Suppressor macrophage treated with lipopolysaccharide for 1 hour (primary cell): ENCODE data around the gene CDK16.

Source experiments
- DNase-seq, 3 donors: peaks; one replicate each; pipeline ENCODE4 v3.0.0-alpha.2; 2020 to 2022

Gene CDK16

DNA sequence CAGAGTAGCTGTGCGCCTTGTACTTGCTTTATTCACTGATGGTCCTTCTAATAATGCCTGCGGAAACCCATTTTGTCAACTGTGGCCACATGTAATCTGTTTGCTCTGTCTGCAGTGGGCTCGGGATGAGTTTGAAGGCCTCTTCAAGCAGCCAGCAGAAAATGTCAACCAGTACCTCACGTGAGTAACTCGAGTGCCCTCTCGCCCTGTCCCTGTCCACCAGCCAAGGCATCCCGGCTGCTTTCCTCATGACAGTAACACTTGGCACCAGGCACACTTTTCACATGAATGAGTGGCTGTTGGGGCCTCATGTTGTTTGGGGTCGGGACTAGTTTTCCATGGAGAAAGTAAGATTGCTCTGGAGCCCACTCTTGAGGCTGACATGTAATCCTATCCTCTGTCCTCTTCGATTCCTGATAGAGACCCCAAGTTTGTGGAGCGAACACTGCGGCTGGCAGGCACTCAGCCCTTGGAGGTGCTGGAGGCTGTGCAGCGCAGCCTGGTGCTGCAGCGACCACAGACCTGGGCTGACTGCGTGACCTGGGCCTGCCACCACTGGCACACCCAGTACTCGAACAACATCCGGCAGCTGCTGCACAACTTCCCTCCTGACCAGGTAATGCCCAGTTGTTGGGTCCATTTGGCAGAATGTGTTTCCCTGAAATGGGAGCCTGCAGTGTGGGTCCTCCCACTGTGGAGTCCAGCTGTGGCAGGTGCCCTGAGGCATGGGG is 8.8 kb upstream of the CDK16 start:
- no peak for DNase-seq

DNA sequence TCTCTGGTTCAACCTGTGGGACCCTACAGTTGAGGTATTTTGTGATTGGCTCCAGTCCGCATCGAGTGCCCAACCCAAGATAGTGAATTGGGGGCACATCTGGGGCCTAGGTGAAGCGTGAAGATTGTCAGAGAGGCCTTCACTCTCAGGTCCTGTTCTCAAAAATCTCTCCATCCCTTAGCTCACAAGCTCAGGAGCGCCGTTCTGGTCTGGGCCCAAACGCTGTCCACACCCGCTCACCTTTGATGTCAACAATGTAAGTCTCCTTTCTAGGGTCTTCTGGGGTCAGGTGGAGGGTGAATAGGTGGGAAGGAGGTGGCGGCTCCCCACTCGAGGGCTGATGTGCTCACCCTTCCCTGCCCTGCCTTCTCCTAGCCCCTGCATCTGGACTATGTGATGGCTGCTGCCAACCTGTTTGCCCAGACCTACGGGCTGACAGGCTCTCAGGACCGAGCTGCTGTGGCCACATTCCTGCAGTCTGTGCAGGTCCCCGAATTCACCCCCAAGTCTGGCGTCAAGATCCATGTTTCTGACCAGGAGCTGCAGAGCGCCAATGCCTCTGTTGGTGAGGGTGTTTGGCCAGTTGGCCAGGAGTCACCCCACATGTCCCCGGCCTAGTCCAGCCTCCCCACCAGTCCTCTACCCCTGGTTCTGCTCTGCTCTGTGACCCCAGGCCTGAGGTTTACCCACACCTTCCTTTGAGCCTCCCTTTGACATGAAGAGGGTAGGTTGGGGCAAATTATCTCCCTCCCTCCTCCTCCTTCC is 7.6 kb upstream of the CDK16 start:
- DNase-seq: no peak

DNA sequence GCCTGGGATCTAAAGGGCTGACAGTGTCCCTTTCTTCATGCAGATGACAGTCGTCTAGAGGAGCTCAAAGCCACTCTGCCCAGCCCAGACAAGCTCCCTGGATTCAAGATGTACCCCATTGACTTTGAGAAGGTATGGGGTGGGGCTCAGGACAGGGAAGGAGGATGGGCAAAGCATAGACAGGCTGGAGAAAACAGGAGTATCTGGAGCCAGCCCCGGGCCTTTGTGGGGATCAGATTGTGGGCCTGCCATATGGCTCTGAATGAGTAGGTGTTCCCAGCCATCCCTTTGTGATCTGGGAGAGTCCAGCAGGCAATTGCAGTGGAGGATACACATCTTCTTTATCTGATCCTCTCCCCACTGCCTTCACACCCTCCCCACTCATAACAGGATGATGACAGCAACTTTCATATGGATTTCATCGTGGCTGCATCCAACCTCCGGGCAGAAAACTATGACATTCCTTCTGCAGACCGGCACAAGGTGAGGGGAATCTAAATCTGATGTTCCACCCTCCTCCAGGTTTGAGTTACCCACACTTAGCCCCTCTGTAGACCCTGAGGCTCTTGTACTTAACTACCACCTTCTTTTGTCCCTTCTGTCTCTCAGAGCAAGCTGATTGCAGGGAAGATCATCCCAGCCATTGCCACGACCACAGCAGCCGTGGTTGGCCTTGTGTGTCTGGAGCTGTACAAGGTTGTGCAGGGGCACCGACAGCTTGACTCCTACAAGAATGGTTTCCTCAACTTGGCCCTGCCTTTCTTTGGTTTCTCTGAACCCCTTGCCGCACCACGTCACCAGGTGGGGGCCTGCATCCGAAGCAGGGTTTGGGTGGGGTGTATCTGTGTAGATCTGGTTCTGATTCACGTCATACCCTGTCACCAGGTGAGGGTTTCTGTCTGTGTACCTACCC is 5.8 kb upstream of the CDK16 start:
- no peak for DNase-seq

DNA sequence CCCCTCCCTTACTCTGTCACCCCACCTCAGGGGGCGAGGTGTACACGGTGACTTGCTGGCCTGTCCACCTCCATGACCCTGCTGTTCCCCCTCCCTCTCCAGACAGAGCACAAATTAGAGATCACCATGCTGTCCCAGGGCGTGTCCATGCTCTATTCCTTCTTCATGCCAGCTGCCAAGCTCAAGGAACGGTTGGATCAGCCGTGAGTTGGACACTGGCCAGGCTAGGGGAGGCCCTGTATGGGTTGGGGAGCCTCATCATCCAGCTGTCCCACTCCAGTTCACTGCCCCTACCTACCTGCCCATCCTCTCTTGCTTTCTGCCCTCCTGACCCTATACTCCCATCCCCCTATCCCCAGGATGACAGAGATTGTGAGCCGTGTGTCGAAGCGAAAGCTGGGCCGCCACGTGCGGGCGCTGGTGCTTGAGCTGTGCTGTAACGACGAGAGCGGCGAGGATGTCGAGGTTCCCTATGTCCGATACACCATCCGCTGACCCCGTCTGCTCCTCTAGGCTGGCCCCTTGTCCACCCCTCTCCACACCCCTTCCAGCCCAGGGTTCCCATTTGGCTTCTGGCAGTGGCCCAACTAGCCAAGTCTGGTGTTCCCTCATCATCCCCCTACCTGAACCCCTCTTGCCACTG is 3.9 kb upstream of the CDK16 start:
- DNase-seq: no peak

DNA sequence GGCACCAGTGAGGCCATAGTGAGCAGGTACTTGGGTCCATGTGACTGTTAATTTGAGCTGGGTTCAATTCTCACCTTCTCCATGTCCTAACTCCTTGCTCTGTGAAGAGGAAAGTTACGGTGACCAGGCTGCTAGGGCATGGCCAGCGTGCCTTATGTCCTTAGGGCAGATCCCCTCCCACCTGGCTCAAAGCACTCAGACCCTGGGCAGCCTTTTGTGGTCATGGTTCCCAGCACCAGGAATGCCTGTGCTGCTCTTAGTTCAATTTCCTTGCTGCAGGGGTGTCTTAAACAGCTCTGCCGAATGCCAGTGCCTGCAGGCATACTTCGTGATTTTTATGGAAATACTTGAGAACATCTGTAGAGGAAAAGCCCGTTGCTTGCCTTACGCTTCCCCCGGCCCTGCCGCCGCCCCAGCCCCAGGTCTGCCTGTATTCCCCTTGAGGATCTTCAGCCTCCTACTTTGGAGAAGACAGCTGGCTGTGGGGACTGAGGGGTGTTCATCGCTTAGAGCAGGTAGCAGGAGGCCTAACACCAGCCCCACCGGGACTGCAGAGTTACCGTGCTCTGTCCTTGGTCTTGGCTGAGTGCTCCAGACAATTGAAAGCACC is 3.1 kb upstream of the CDK16 start:
- no peak for DNase-seq

DNA sequence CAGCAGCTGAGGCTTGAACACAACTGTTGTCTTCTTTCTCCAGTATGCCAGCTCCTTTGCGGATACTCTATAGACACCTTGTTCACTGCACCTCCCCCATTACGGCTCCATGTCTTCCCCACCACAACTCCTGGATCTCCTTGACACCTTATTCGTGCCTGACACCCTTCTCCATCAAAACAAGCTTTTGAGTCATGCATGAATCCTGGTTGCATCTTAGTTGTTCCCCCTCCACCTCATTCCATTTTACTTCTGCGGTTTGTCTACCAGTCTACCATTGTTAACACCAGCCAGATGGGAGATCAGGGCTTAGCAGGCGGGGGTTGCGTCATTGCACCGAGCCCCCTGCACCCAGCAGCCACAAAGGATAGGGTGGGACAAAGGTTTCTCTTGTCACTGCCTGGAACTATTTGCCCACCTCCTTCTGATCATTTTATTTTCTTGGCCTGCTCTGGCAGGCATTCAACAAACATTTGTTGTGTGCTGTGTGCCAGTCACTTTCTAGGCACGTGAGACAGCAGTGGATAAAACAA is 2.0 kb upstream of the CDK16 start:
- DNase-seq: no peak

- DNase-seq: peak; percentile 66 to 76 (median 67)
Measured at GRCh38 chrX:47217121-47217851, 1.2 kb upstream of the CDK16 start.

- peak; percentile 95 to 97 (median 96) for DNase-seq
Measured at GRCh38 chrX:47217852-47218279, 615 bp upstream of the CDK16 start.

DNA sequence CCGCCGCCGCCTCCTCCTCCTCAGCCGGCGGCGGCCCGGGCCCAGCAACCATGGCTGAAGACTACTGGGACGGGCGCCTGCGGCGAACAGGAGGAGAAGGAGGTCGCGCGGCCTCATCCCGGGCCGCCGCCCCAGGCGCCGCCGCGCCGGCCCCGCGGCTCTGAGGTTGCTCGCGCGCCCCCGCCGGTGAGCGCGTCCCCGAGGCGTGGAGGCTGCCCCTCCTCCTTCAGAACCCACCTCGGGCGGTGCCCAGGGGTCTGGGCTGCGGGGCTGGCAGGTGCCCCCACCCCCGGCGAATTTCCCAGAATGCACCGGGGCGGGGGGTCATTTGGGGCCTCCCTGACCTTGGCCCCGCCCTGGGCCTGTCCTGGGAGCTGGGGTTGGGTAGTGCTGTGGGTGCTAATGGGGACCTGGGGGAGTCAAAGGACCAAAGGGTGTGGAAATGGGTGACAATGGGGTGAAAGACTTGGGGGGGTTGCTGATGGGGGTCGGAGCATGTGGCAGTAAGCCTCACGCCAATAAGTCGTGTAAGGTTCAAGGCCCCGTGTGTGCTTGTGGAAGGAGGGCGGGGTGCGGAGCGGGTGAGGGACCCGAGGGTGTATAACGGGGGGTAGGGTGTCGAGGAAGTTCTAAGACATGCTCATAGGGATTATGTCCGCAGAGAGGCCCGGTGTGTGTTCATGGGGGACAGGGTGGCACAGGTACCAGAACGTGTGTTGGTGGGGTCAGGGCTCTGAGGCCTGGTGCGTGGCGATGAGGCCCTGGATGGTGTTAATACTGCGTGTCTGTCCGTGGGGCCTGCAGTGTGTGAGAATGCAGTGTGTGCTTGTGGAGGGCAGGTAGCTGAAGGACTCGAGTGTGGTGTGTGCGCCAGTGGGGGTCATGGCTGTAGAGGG is 687 bp downstream of the CDK16 start:
- DNase-seq: peak; percentile 55 to 82 (median 58)

- DNase-seq: no peak
Measured at GRCh38 chrX:47221756-47222155, 3.3 kb downstream of the CDK16 start.

DNA sequence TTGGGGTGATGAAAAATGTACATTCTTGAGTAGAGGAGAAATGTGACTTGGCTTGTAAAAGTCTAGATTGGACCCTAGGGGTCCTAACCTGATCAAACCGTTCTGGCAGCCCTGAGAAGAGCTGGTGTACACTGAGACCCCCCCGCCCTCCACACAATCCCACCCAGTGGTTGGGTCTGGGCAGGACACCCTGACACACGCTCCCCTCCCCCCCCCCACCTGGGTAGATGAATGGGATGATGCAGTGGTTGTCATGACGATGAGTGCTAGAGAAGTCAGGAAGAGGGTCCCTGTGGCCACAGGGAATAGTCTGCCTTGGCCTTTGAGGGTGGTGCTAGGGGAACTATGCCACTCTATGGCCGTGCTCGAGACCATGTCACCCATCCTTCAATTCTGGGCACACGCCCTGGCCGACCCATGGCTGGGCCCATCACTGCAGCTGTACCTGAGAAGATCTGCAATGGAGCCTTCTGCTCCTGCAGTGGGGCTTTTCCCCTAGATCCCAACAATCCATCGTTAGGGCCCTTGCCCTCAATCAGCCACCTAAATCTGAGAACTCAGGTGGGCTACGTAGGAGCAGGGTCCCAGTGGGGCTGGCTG is 4.4 kb downstream of the CDK16 start:
- DNase-seq: no peak

GRCh38 chrX:47223476-47224250 is 5.2 kb downstream of the CDK16 start:
- no peak for DNase-seq

GRCh38 chrX:47224266-47224895 is 5.9 kb downstream of the CDK16 start:
- no peak for DNase-seq

- DNase-seq: no peak
Measured at GRCh38 chrX:47224896-47225290, 6.4 kb downstream of the CDK16 start.

- no peak for DNase-seq
Measured at GRCh38 chrX:47226071-47226470, 7.6 kb downstream of the CDK16 start.

- DNase-seq: no peak
Measured at GRCh38 chrX:47226531-47227333, 8.3 kb downstream of the CDK16 start.

DNA sequence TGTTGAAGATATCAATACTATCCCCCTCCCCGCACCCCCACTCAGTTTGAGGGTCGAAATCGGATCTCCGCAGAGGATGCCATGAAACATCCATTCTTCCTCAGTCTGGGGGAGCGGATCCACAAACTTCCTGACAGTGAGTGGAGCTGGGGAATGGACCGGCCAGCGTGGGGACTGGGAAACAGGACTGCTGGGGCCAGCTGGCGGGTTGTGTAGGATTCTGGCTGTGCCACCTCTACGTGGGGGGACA is 8.8 kb downstream of the CDK16 start:
- DNase-seq: no peak
